GM18499 (cell line): ENCODE measurements around the gene KHDRBS2.
A peak's percentile ranks its signal among the peaks of the same experiment; 100 is the strongest.

Experiments used
- ATAC-seq: cut with Tn5 transposase; IDR thresholded peaks from one replicate; pipeline ENCODE4 v1.9.1; 2021; ENCODE audit warnings: moderate number of reproducible peaks; ENCODE audit not compliant: insufficient read depth, unreplicated experiment

KHDRBS2 gene

GRCh38 chr6:62285612-62286469 lies at the start of gene KHDRBS2:
Gene KHDRBS2, minus strand, starts transcription at chr6:62286225.
- peak; percentile 98 for ATAC-seq

GRCh38 chr6:62328607-62329006 lies 42.6 kb upstream of the KHDRBS2 start:
- ATAC-seq: no peak

GRCh38 chr6:62324834-62325233 lies 38.8 kb upstream of the KHDRBS2 start:
- no peak for ATAC-seq

GRCh38 chr6:62323818-62324431 lies 37.9 kb upstream of the KHDRBS2 start:
- no peak for ATAC-seq

- peak; percentile 99 for ATAC-seq
These were observed 12.8 kb upstream of the KHDRBS2 start for GRCh38 chr6:62298745-62299392.

- no peak for ATAC-seq
These were observed 10.5 kb upstream of the KHDRBS2 start for GRCh38 chr6:62296541-62296940.

- ATAC-seq: no peak
These were observed 2.9 kb upstream of the KHDRBS2 start for GRCh38 chr6:62288974-62289373.

GRCh38 chr6:62288562-62288961 lies 2.5 kb upstream of the KHDRBS2 start:
- ATAC-seq: no peak

GRCh38 chr6:62286470-62286843 lies 432 bp upstream of the KHDRBS2 start:
- no peak for ATAC-seq

- no peak for ATAC-seq
These were observed 1.3 kb downstream of the KHDRBS2 start for GRCh38 chr6:62284725-62285124.

GRCh38 chr6:62283796-62284411 lies 2.1 kb downstream of the KHDRBS2 start:
- ATAC-seq: no peak

GRCh38 chr6:62283365-62283764 lies 2.7 kb downstream of the KHDRBS2 start:
- ATAC-seq: no peak

GRCh38 chr6:62280099-62280498 lies 5.9 kb downstream of the KHDRBS2 start:
- ATAC-seq: no peak

GRCh38 chr6:62272114-62272513 lies 13.9 kb downstream of the KHDRBS2 start:
- ATAC-seq: no peak

GRCh38 chr6:62265906-62266525 lies 20.0 kb downstream of the KHDRBS2 start:
- no peak for ATAC-seq

- no peak for ATAC-seq
These were observed 23.7 kb downstream of the KHDRBS2 start for GRCh38 chr6:62262283-62262682.

GRCh38 chr6:62246087-62246486 lies 39.9 kb downstream of the KHDRBS2 start:
- ATAC-seq: no peak

GRCh38 chr6:62236784-62237183 lies 49.2 kb downstream of the KHDRBS2 start:
- no peak for ATAC-seq

- no peak for ATAC-seq
These were observed 56.8 kb downstream of the KHDRBS2 start for GRCh38 chr6:62229231-62229630.

GRCh38 chr6:62217866-62218265 lies 68.2 kb downstream of the KHDRBS2 start:
- no peak for ATAC-seq
